ENCODE data around the gene AHNAK2. TPM values are rescaled to one million over a fixed set of nuclear protein-coding genes. Genes with fewer than 3 reads are reported as not detected.
A peak's percentile ranks its signal among the peaks of the same experiment; 100 is the strongest.

The AHNAK2 gene
- total RNA-seq, 4 donors from 2014 or later, result 3.2 to 19.0 (median 10.7) TPM

- no peaks in the 10 kb centered on the region for H3K9me3 ChIP-seq
- no peaks in the 10 kb centered on the region for H3K27me3 ChIP-seq
- DNase-seq, result peak in 1 of 3 donors; percentile 48
- peak overlapping the region in 1 of 4 donors; percentile 33 for H3K27ac ChIP-seq
- H3K4me1 ChIP-seq, result peaks cover 0 to 17% (median 5%) of the 10 kb centered on the region in 4 donors
- TF ChIP-seq CTCF (IDR thresholded peaks at IDR 0.05) (no peak), POLR2A (IDR thresholded peaks at IDR 0.05) (no peak)
- H3K4me3 ChIP-seq, result peak overlapping the region in 2 of 4 donors; percentile 50 to 68
- no peaks in the 10 kb centered on the region for H3K36me3 ChIP-seq
These were observed 46.2 kb downstream of the AHNAK2 start for GRCh38 chr14:104931771-104932675.

GRCh38 chr14:104931304-104931770, 46.8 kb downstream of the AHNAK2 start:
- Histone ChIP-seq H3K27ac (no peak overlapping the region), H3K27me3 (no peaks in the 10 kb centered on the region), H3K36me3 (no peaks in the 10 kb centered on the region), H3K9me3 (no peaks in the 10 kb centered on the region), H3K4me3 (no peak overlapping the region), H3K4me1 (peaks cover 0 to 20% (median 5%) of the 10 kb centered on the region in 4 donors)
- peak in 1 of 3 donors; percentile 39 for DNase-seq
- no peak for TF ChIP-seq CTCF (IDR thresholded peaks at IDR 0.05)
- no peak for TF ChIP-seq POLR2A (IDR thresholded peaks at IDR 0.05)

- H3K27me3 ChIP-seq, result no peaks in the 10 kb centered on the region
- peak in 2 of 3 donors; percentile 36 to 44 for DNase-seq
These were observed 47.5 kb downstream of the AHNAK2 start for GRCh38 chr14:104930526-104931303.

GRCh38 chr14:104929268-104930230, 48.6 kb downstream of the AHNAK2 start:
- no peaks in the 10 kb centered on the region for H3K9me3 ChIP-seq
- DNase-seq, result no peak
- no peak overlapping the region for H3K4me3 ChIP-seq
- no peak overlapping the region for H3K27ac ChIP-seq
- no peak for TF ChIP-seq POLR2A (IDR thresholded peaks at IDR 0.05)
- no peak for TF ChIP-seq CTCF (IDR thresholded peaks at IDR 0.05)
- H3K36me3 ChIP-seq, result no peaks in the 10 kb centered on the region
- peaks cover 0 to 25% (median 5%) of the 10 kb centered on the region in 4 donors for H3K4me1 ChIP-seq
- H3K27me3 ChIP-seq, result no peaks in the 10 kb centered on the region

More at GRCh38 chr14:104930526-104931303, 47.5 kb downstream of the AHNAK2 start:
- no peak overlapping the region for H3K4me3 ChIP-seq
- TF ChIP-seq POLR2A (IDR thresholded peaks at IDR 0.05), result no peak
- no peak for TF ChIP-seq CTCF (IDR thresholded peaks at IDR 0.05)
- H3K36me3 ChIP-seq, result no peaks in the 10 kb centered on the region
- no peak overlapping the region for H3K27ac ChIP-seq
- peaks cover 0 to 20% (median 5%) of the 10 kb centered on the region in 4 donors for H3K4me1 ChIP-seq
- no peaks in the 10 kb centered on the region for H3K9me3 ChIP-seq

Measured in Peyer's patch (tissue), 4 donors.